GM11168 (cell line): ENCODE results near the gene ZBTB38.

Source experiments
- in situ Hi-C: fragments of 300-500 bp; cut with MboI; formaldehyde crosslinking; loops from one replicate; pipeline ENCODE4 v1.12.0; 2022; ENCODE audit warnings: low sequenced_read_pairs; ENCODE audit not compliant: unreplicated experiment

ZBTB38 gene

DNA sequence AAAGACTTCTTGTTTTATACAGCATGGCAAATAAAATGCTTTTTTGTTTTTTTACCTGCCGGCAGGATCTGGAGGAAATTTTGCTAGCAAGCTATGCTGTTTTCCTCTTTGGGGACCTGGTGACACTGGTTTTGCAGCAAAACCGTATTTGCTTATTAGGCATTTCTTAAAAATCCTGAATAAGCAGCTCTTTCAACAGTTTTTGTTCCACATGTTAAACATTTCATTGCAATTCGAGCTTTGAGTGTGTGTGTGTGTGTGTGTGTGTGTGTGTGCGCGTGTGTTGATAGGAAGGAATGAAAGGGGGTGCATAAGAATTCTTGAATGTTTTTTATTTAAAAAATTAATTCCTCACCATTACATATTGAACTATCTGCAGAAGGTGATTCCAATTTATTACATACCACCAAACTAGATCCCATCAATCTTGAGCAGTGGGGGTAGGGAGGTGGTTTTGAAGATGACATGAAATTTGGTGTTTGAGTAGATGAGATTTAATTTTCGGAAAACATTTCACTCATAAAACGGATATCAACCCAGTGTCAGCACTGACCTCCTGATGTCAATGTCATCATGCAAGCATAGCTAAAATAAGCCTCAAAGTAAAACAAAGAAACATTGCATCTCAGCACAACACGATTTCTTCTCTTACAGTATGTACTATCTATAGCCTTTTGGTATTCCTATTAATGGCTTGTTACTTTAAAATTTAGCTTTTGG is 17.3 kb downstream of the ZBTB38 start:
- in situ Hi-C loops = no loop called here

DNA sequence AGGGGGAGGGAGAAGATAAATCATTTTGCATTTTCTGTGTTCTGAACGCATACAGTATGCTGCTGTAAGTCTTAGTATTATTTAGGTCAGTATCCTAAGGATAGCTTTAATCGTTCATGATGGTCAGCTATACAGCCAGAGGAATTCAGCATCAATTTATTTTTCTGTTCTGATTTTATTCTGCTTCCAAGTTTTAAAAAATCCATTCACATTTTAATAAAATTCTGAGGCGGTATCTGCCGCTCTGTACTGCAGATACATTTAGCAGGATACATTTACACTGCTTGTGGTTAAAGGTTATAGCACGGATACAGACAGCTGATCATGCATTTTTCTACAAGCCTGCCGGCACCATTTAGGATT is 17.8 kb downstream of the ZBTB38 start:
- in situ Hi-C loops = no loop called here

- in situ Hi-C loops = no loop called here
These were observed 18.4 kb downstream of the ZBTB38 start for GRCh38 chr3:141386611-141387111.

- in situ Hi-C loops = no loop called here
These were observed 19.2 kb downstream of the ZBTB38 start for GRCh38 chr3:141387516-141387915.

DNA sequence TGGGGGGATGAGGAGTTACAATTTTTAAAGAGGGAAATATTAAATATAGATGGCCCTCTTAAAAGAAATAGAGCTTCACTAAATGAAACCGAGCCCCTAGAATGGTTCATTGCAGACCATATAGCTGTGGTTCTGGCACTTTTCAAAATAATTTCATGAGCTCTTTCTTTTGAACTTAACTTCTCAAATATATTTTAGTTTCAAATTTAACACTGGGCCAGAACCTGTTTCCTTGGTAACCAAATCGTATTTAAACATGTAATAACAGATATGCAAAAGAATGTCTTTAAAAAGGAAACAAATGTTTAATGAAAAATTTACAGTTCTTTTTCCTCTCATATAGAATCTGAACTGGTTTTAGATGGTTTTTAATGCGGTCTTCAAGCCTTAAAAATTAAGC is 20.1 kb downstream of the ZBTB38 start:
- in situ Hi-C loops = no loop called here

DNA sequence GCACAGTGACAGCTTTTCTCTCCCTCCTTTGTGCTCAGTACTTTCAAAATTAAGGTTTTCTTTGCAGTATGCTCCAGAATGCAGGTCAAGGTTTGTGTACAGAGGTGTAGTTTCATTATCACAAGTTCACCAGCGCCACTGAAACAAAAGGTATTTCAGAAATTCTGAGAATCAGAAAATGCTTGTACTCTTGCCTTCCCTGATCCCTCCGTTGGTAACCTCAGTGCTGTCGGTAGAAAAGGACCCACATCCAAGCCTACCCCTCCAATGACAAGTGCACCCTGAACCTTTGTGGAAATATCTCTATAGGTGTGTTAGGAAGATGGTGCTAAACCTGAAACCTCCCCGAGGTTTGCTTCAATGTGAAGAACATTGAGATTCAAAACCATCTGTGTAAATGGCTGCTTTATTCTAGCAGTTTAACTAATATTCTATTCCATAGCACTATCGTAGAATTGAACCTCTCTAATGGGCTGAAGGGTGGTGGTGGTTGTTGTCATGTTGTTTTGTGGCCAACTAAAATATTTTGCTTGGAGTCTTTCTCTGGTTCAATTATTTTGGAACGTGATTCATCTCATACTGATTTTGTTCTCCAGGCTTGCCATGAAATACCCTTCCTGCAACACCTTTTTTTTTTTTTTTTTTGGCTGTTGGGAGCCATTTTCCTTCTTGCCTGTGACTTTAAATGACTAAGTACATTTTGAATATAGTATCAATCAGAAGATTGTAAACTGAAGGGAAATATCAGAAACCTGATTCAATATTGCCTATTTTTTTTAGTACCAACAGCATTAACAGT is 20.7 kb downstream of the ZBTB38 start:
- in situ Hi-C loops = no loop called here

DNA sequence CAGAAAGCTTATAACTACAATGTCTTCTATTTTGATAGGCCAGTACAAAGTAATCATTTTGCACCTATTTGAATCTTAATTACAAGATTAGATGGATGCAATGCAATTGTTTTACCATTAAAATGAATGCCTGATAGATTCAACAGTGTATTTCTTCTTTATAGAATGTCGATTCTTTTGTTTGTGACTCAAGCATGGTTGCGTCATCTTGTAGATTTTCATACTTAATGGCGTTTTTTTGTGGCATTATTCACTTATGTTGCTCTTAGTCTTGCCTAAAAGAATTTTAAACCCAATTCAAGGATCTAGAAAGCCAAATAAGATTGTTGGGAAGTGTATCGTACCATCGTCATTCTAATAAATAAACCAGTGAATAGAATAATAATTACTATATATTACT is 21.4 kb downstream of the ZBTB38 start:
- in situ Hi-C loops = no loop called here

GRCh38 chr3:141390747-141391146 is 22.4 kb downstream of the ZBTB38 start:
- in situ Hi-C loops = no loop called here

GRCh38 chr3:141391298-141391990 is 23.1 kb downstream of the ZBTB38 start:
- in situ Hi-C loops = no loop called here

DNA sequence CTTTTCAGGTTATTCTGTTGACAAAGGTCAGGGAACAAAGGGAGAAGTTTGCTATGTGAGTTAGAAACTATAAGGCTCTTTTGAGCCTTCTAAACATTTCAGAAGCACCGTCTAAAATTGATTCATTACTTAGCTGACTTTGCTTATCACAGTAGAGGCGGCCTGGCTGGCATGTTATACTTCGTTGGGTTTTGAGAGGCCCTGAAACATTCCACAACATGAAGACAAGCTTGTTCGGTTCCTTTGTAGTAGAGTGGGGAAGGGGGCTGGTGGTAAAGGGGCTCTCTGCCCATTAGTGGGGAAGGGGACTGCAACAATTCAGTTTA is 23.6 kb downstream of the ZBTB38 start:
- in situ Hi-C loops = no loop called here

- in situ Hi-C loops = no loop called here
These were observed 24.1 kb downstream of the ZBTB38 start for GRCh38 chr3:141392416-141392815.

DNA sequence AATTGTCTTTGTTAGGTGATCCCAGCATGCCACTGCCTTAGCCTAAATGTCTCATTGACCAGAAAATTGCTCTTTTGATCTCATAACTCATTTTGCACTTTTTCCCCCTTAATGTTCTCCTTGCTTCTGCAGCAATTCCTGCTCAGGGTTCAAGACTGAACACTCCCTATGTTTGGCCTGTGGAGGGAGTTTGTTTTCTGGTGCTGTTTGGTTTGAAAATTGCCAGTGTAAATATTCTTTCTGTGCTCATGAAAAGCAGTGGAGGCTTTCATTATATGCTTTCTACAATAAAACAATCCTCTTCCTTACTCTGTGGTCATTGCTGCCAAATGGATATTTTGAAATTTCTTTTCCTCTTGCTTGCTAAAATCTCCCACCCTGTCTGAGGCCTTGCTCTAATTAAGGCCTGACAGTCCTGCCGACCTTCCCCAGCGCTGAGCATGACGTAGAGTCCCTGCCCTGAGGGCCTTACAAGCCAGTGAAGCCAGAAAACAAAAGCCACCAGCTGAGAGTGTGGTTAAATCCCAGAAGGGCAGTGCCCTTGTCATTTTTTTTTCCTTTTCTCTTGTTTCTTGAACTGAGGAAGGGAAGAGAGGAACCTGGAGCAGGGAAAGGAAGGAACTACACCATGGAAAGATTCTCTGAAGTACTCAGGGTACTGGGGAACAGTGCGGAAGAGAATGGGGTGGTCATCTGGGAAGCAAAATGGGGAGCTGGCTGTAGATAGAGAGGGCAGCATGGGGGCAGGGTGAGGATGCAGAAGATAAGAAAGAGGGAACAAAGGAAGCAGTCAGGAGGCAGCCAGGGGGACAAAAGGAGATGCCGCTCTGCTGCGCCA is 24.8 kb downstream of the ZBTB38 start:
- in situ Hi-C loops = no loop called here

DNA sequence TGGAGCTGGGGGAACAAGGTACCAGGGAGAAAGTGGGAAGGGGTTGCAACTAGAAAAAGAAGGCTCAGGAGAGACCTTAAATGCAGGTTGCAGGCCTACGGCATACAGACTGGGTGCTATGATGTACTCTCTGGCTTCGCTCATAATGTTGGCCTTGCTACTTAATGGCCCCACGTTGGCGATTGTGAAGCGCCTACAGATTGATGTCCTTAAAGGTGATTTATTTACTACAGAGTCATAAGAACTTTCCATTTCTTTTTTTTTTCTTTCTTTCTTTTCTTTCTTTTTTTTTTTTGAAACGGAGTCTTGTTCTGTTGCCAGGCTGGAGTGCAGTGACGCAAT is 25.4 kb downstream of the ZBTB38 start:
- in situ Hi-C loops = no loop called here

DNA sequence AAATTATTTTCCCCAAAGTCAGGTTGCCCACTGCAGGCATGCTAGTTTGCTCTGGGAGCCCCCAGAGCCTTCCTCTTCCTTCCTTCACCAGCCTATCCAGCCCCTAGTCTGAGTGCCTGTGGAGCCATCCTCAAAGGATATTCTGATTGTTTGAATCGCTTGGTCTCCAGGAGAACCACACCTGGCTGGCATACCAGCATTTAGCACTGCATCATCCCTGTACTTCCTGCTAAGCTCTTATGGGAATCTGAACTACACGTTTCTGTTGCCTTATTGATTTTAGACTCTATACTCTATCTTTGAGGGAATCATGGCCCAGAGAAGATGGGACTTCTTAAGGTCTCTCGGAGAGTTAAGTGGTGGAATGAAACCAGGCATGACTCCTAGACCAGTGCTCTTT is 26.3 kb downstream of the ZBTB38 start:
- in situ Hi-C loops = no loop called here

DNA sequence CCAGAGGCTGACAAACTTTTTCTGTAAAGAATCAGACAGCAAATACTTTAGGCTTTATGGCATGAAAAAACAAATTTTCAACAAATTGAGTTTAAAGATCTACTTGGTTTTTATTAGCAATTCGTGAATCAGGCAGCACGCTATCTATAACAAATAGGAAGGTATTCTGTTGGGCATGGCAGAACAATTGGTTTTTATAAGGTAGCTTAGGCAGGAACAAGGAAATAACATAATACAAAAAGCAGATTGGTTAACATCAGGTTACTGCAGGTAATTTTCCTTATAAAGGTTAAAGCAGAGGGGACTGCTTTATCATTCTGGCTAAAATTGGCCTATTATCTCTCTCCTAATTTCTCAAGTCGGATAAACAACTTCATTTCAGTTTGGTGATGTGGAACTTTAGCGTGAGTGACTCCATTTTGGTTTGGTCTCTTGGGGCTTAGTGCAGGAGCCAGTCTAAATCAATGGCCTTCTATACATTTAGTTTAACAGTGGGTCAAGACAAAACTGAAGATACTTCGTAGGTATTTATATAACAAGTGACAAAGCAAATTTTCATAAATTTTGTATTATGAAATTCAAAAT is 26.8 kb downstream of the ZBTB38 start:
- in situ Hi-C loops = no loop called here

GRCh38 chr3:141397996-141398395 is 29.7 kb downstream of the ZBTB38 start:
- in situ Hi-C loops = no loop called here

DNA sequence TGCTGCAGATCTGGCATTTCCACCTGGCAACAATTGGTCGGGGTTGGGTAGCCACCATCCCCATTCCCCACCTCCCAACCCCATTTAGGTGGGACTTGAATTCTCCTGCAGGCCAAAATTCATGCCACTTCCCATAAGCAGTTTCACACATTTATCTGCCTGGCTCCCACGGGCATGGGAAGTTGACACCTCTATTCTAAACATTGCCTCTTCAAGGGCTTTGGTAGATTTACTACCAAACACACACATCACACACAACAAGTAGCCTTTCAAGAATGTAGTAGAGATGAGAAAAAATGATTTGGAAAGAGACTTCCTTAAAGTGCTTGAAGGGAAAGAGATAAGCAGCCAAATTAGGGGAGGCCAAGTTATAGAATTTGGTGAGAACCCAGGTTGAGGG is 30.9 kb downstream of the ZBTB38 start:
- in situ Hi-C loops = no loop called here

- in situ Hi-C loops = no loop called here
These were observed 32.0 kb downstream of the ZBTB38 start for GRCh38 chr3:141400073-141400971.

GRCh38 chr3:141401095-141401494 is 32.8 kb downstream of the ZBTB38 start:
- in situ Hi-C loops = no loop called here
